ENCODE data around the gene JAG1.

The JAG1 gene

GRCh38 chr20:10699489-10699888 is 25.7 kb upstream of the JAG1 start:
- no peak for DNase-seq

- DNase-seq, result no peak
These were observed 22.9 kb upstream of the JAG1 start for GRCh38 chr20:10696650-10697049.

- no peak for DNase-seq
These were observed 15.6 kb upstream of the JAG1 start for GRCh38 chr20:10689385-10689784.

DNA sequence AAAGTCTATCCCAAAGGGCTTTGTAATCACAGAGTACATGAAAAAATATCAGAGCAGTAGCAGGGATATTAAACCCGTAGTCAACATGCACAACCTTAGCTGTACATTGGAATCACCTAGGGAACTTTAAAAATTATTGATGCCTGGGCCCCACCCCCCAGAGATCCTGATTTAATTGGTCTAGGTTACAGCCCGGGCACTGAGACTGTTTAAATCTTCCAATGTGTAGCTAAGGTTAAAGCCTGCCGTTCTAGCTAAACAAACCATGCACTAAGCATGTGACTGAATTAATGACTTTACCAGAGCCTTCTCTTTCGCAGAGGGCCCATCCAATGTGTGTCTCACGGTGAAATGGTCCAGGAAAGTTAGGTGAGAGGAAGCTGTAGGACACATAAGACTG is 14.1 kb upstream of the JAG1 start:
- no peak for DNase-seq

GRCh38 chr20:10686356-10687133 is 12.7 kb upstream of the JAG1 start:
- no peak for DNase-seq

GRCh38 chr20:10683537-10683936 is 9.7 kb upstream of the JAG1 start:
- no peak for DNase-seq

GRCh38 chr20:10682939-10683338 is 9.1 kb upstream of the JAG1 start:
- no peak for DNase-seq

GRCh38 chr20:10681494-10681893 is 7.7 kb upstream of the JAG1 start:
- DNase-seq, result no peak

DNA sequence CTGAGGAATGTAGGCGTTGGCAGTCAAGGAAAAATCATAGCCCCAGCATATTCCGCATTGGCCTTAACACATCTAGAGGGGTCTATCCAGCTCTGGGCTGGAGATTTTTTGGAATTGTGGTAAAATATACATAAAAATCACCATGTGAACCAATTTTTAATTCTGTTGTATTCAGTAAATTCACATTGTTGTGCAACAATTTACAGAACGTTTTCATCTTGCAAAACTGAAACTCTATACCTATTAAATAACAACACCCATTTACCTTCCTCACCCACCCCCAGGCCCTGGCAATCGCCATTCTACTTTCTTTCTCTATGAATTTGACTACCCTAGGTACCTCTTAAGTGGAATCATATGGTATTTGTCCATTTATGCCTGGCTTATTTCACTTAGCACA is 6.8 kb upstream of the JAG1 start:
- no peak for DNase-seq

DNA sequence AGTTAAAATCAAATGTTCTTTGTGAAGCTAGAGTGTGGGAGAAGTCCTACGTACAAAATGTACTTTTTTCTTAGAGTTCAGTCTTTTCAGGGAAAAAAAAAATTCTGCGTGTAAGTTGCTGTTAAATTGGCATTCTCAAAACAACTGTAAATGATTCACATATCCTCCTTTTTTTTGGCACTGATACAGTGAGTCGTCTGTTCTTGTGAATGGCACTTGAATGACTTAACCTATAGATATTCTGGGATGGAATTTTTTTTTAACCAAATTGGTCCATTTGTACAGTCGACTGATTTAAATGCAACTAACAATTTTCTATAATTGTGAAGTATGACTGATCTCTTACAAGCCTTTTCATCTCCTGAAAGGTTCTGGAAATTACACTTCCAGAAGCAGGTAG is 5.5 kb upstream of the JAG1 start:
- no peak for DNase-seq

- no peak for DNase-seq
These were observed 2.7 kb upstream of the JAG1 start for GRCh38 chr20:10676518-10676917.

DNA sequence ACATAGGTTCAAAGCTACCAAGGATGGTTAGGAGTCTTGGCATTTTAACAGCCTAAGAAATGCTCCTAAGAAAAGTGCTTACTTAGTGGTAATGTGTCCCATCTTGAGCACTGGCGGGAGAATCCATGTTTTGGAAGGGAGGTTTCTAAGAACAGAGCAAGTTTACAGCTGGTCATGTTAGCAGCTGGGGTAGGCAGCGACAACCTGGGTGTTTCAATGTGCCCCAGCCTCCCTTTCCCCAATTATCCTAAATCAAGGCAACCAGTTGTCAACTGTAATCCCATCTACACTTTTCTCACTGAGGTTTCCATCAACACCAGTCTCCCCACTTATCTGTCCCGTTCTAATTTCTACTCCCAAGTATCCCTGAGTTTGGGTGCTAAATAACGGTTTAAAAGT is 1.6 kb upstream of the JAG1 start:
- DNase-seq, result no peak

DNA sequence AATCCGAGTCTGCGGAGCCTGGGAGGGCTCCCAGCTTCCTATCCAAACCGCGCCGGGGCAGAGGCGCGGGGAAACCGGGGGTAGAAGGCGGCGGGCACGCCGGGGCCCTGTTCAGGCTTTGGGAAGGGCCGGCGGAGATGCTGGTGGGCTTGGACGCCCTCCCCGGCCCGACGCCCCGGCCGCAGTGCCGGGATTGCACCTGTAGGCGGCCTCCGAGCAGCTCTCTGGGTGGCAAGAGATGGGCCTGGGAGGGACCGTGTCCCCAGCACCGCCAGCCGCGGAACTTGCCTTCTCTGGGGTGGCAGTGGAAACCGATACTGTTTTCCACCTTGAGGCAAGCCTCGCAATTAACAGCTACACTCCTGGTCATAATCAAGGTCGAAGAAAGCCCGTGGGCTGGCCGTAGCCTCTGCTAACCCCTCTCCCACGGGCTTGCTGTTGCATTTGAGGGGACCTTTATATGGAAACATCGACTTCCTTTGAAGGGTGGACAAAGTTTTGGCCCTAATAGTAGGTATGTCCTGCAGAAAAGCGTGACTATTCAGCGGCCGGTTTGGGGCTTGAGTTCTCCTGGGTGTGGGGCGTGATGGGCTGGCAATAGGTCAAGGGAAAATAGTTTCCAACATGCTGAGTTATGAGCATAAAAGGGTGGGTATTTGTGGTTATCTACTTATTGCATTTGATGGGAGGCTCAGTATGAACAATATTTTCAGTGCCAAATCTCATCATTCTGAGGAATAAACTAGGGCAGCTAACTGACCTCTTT is 1.1 kb upstream of the JAG1 start:
- DNase-seq, result no peak

- DNase-seq, result no peak
These were observed 490 bp downstream of the JAG1 start for GRCh38 chr20:10673176-10673841.

DNA sequence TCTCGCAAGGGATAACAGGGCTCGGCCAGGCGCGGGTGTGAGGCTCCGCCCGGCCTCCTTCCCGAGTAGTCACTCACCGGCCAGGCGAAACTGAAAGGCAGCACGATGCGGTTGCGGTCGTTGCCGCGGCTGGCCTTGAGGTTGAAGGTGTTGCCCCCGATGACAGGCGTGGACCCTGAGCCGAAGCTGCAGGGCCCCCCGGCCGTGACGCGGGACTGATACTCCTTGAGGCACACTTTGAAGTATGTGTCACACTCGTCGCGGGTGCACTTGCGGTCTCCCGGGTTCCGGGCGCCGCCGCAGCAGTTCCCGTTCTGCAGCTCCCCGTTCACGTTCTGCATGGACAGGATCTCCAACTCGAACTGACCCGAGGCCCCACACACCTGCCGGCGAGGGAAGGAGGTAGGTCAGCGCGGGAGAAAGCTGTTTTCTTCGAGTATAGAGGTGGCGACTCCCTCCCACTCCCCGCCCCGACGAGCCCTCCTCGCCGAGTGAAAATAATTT is 1.1 kb downstream of the JAG1 start:
- peak; percentile 26 for DNase-seq

DNA sequence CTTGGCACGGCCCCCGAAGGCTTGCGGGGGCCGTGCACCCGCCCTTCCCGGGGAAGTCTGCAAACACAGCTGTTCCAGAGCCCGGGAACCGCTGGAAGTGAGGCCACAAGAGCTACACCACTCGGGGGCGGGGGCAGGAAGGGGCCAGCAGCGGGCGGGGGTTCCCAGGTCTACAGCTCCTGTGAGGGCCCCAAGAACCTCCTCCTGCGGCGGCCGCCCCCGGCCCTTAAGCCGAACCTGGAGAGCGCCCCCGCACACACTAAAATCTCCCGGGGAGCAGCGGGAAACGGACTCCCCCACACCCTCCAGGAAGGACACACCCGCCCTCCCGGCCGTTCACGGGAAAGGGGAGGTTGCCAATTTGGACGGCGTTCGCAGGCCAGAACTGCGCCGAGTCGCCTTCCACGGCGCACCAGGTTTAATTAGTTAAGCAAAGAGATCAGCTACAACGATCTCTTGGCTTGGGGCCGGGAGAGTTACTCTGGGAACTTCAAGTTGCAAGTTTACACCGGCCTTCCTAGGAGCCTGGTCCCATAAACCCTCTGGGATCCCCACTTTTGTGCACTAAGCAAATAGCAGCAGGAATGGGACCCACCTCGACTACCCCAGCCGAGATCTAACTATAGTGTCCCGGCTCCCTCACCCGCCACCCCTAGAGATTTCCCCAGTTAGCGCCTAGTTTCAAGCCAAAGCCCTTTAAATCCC is 1.7 kb downstream of the JAG1 start:
- DNase-seq, result no peak

DNA sequence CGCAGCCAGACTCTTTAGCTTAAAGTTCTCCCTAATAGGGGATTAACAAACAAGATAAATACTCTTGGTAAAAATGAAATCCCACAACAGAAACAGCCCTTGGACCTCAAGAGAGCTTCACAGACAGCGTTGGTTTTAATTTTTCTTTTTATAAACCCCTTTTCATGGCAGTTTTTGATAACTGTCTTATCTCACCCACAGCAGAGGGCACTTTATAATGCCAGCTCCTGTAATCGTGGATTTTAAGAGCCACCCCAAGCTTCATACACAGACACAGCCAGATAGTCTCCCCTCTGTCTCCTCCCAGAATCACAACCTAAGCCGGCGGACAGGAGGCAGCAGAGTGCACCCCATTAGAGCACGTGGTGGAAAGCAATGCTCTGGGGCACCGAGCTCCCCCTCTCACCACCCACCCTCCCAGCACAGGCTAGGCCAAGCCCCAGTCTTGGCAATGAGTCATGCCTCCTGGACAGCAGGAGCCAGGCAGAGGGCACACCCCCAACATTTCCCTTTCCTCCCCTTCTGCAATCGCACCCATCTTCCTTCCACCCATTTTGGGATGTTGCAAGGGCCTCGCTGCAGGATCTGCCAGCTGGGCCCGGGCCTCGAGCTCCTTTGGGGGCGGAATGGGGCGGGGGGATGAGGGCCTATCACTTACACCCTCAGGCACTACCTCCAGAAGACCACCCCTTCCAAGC is 2.4 kb downstream of the JAG1 start:
- no peak for DNase-seq

- DNase-seq, result no peak
These were observed 3.1 kb downstream of the JAG1 start for GRCh38 chr20:10670501-10671220.

DNA sequence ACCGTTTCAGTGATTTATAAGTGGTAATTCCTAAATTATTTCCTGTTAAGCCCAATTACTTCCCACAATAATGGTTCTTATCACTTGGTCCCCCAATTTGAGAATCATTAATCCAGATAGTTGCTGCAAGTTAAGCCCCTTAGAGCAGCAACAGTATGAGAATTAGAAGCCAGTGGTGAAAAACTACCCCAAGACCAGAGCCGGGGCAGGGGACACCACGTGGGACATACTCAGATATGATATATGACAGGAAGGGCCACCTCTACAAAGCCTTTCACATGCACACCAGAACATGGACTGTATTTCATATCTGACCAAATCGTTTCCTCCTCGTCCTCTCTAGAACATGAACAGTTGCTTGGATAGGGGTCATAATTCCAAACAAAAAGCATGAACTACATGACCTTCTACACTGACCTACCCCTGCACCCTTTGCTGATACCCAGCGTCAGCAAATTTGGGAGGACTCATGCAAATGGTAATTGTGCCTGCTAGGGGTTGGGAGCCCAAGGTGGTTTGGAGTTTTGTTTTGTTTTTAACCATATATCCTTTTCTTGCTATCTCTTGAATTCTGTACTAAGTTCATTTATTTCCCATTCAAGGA is 3.9 kb downstream of the JAG1 start:
- no peak for DNase-seq

GRCh38 chr20:10668677-10669368 is 5.0 kb downstream of the JAG1 start:
- DNase-seq, result no peak
